Gastrocnemius medialis (tissue), 4 donors: ENCODE measurements around the gene DDRGK1.

ENCODE experiments used
- POLR2A ChIP-seq, 2 donors: fragments of 450-650 bp; IDR thresholded peaks; one replicate each; pipeline ENCODE4 v1.6.1; 2017; ENCODE audit warnings: antibody characterized with exemption in 2 of 2, mild to moderate bottlenecking in 2 of 2, moderate library complexity in 2 of 2
- TF ChIP-seq, protein P1 (sequence below), 5 experiments: fragments of 450-650 bp in 3 of 5; fragments of 200-600 bp in 2 of 5; sonication (generic) in 2 of 5; IDR thresholded peaks in 4 of 5; conservative IDR thresholded peaks in 1 of 5; 1 replicate in 4 of 5; 2 replicates in 1 of 5; pipeline ENCODE4 v1.5.1; 2016 to 2019; ENCODE audit warnings: antibody characterized with exemption in 5 of 5, mild to moderate bottlenecking in 3 of 5, moderate library complexity in 3 of 5

DNA sequence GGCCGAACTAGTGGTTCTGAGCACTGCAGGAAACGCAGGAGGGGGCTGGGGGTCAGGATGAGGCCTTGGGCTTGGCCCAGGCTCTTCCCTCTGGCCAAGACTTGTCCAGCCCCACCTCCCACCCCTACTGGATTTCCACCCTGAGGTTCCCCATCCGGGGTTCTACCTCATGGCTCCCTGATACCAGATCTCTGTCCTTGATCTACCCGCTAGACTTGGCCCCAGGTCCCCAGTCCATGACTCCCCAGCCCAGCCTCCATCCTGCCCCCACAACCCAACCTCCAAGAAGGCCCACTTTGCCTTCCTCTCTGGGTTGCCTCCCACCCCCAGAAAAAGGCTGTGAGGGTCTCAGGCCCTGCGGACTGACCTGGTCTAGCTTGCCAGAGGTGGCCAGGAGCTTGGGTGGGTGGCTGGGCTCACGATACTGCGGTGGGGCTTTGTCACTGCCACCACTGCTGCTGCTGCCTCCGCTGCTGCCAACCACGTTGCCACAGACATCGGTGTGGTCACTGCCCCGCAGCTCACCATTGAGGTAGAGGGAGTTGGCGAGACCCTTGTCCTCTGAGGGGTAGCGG, 38.1 kb downstream of the DDRGK1 start:
- TF ChIP-seq, protein P1, sequence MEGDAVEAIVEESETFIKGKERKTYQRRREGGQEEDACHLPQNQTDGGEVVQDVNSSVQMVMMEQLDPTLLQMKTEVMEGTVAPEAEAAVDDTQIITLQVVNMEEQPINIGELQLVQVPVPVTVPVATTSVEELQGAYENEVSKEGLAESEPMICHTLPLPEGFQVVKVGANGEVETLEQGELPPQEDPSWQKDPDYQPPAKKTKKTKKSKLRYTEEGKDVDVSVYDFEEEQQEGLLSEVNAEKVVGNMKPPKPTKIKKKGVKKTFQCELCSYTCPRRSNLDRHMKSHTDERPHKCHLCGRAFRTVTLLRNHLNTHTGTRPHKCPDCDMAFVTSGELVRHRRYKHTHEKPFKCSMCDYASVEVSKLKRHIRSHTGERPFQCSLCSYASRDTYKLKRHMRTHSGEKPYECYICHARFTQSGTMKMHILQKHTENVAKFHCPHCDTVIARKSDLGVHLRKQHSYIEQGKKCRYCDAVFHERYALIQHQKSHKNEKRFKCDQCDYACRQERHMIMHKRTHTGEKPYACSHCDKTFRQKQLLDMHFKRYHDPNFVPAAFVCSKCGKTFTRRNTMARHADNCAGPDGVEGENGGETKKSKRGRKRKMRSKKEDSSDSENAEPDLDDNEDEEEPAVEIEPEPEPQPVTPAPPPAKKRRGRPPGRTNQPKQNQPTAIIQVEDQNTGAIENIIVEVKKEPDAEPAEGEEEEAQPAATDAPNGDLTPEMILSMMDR (IDR thresholded peaks at IDR 0.05 in 4 of 5, conservative IDR thresholded peaks at IDR 0.05 in 1 of 5): no peak
- no peak for TF ChIP-seq POLR2A (IDR thresholded peaks at IDR 0.05)
